Fibroblast of skin of left biceps (primary cell): ENCODE results near the gene SERPINA5.

Experiments used
- DNase-seq, 2 experiments: peaks; one replicate each; pipeline ENCODE4 v3.0.0-alpha.2; 2013; ENCODE audit warnings: low read depth in 2 of 2

The SERPINA5 gene

DNA sequence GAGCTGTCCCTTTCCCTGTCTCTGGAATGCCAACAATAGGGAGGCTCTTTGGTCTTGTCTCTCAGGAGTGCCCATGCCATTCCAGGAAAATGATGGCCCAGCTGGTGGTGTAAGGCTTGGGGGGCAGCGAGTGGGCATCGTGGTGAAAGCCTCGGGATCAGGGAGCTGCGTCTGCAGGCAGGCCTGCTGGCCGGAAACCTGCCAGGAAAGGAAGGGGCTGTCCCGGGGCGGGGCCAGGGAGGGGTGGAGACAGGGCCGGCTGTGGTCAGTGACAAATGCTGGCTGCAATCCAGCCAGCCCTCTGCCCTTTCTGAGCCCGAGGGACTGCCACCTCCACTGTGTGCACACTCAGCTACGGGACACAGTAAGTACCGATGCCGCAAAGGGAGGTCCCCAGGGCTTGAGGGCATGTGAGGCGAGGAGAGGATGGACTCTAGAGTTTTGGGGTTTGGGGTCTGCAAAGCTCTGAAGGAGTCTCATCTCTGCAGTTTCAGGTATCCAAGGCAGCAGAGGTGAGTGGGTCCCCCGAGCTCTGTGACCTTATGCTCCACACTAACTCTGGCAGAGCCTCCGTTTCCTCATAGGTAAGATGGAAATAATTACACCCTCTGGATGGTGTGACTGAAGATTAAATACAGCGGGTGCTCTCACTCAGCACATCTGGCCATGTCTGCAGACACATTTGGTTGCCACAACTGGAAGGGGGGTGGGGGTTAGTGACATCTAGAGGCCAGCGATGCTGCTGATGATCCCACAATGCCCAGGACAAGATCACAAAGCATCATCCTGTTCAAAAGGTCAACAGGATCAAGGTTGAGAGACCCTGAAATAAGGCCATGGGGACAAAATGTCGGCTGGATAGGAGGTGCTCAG is at the start of gene SERPINA5:
Gene SERPINA5, plus strand, starts transcription at position 300 of the 873 bp plus-strand sequence. CDS start 5,937 bp downstream, outside the sequence.
- no peak for DNase-seq

GRCh38 chr14:94532447-94532846 is 48.8 kb upstream of the SERPINA5 start:
- no peak for DNase-seq

- no peak for DNase-seq
Measured at GRCh38 chr14:94535506-94535905, 45.7 kb upstream of the SERPINA5 start.

GRCh38 chr14:94536836-94537235 is 44.4 kb upstream of the SERPINA5 start:
- no peak for DNase-seq

DNA sequence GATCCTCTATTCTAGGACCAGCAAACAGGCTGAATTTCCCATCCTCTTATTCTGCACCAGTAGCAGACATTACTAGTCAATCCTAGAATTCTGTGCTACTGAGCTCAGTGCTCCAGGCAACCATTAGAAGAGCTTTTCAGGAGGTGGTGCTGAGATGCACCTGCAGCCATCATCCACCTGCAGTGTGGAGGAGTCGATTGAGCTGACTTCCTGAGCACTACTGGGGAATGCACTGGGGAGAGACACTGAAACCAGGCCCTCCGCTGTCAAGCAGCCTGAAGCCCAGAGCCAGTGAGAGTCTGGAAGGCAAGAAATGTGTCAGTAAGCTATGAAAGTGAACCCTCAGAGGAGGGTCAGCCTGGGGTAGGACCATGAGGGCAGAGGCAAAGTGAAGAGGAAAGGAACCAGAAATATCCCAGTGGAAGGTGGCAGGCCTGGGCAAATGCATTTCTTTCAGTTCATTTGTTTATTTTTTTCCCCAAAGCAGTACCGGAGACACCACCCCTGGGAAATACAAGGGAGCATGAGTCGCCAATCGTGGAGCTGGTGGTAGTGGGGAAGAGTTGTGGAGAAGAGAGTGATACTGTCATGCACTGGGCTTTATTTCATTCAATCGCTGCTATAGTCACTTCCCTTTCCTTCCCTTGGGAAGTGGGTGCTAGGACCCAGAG is 43.0 kb upstream of the SERPINA5 start:
- no peak for DNase-seq

DNA sequence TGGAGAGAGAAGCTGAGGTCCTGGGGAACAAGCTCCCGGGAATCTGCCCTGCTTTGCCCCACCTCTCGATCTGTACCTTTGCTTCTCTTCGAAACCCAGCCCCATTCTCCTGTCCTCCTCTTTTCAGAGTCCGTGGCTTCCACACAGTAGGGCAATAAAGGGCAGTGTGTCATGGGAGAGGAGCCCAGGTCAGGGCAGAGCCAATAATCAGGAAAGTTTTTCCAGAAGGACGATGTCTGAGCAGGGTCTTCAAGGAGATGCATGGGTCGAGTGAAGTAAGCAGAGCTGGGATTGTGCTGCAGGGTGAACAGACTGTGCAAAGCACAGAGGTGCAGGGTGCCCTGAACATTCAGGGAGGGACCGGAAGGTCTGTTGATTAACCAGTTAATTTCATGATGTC is 42.0 kb upstream of the SERPINA5 start:
- DNase-seq, result no peak

DNA sequence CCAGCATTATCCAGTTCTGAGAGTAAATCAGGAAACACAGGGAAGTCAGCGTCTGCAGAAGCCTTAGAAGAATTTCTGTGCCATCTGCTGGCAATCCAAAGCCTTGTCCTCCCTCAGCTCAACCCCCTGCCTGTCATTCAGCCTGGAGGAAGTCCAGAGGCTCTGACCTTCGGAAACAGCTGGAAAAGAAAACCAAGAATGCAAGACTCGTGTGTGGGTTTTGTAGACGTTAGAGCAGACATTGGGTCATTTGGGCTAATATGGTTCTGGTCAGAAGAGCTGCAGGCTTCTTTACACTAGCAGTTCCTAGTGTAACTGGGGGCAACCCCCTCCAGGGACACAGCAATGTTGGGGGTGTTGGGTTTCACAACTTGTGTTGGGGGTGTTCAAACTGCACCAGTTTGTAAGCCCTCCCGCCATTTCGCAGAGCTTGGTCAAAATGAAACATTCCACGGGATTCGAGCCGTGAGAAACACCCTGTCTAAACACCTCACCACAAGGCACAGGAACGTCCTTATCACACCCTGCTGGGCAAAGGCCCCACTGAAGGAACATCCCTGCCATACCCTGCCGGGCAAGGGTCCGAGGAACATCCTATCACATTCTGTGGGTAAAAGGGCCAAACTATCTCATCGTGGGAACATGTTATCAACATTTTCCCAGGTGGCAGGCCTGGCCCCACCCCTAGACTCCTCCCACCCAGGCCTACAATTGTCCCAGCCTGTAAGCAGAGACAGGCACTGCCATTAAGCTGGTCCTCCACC is 41.0 kb upstream of the SERPINA5 start:
- no peak for DNase-seq

DNA sequence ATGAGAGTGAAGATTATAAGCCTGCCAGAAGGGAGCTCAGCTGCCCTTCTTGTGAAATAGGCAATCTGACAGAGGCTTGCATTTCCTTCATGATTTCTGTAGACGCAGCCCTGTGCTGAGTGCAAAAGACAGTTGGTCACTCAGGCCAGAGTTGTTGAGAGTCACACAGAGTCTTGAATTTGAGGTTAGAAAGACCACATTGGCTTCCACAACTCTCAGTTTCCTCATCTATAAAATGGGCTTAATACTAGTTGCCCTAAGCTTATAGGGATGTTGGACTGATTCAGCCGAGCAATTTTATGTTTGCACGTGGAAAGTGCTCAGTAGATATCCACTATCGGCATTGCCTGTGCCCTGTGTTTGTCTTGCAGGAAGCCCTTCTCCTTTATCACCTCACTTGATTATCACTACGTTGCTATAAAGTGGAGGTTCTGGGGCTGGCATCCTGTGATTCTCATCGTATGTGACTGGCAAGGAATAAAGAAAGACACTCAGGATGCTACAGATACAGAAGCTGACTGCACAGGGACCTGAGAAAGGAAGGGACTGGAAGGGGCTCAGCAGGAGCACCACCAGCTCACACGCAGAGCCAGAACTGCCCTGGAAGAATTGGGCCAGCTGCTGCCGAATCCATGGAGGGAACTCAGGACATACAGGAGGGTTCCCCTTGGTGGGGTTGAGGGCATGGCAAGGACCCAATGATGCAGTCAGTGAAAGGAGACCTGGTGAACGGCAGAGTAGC is 39.8 kb upstream of the SERPINA5 start:
- no peak for DNase-seq

- DNase-seq, result peak in 1 of 2 experiments; percentile 4
Measured at GRCh38 chr14:94542111-94542810, 39.0 kb upstream of the SERPINA5 start.

- no peak for DNase-seq
Measured at GRCh38 chr14:94542811-94543440, 38.3 kb upstream of the SERPINA5 start.

- DNase-seq, result no peak
Measured at GRCh38 chr14:94543449-94544124, 37.6 kb upstream of the SERPINA5 start.

DNA sequence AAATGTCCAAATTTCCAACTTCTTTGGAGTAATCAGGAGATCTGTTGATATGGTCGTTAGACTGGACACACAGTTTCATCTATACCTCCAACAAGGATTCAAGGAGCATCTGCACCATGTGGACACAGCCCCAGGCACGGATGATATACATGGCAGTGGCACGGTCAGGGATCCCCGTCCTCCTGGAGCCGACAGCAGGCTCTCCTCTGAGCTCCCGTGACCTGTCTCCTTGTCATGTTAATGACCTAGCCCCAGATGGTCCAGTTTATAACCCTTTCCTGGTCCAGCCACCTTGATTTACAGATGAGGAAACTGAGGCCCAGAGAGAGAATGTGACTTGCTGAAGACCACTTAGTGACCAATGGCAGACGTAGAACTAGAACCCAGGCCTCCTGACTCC is 36.5 kb upstream of the SERPINA5 start:
- no peak for DNase-seq

GRCh38 chr14:94545131-94545841 is 35.9 kb upstream of the SERPINA5 start:
- no peak for DNase-seq

DNA sequence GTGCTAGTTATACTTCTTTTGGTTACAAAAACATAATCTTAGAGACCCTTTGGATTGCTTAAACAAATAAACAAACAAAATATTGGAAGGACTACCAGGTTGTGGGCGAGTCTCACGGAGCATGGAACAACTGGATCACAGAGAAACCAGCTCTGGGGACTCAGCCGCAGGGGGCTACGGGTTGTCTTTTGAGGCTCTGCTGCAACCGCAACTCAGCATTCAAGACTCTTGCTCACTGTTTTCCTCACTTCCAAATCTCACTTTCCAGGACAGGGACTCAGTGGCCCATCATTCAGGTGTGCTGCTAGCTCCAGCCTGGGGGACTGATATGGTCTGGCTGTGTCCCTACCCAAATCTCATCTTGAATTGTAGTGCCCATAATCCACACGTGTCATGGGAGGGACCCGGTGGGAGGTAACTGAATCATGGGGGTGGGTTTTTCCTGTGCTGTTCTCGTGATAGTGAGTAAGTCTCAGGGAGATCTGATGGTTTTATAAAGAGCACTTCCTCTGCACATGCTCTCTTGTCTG is 34.0 kb upstream of the SERPINA5 start:
- no peak for DNase-seq

DNA sequence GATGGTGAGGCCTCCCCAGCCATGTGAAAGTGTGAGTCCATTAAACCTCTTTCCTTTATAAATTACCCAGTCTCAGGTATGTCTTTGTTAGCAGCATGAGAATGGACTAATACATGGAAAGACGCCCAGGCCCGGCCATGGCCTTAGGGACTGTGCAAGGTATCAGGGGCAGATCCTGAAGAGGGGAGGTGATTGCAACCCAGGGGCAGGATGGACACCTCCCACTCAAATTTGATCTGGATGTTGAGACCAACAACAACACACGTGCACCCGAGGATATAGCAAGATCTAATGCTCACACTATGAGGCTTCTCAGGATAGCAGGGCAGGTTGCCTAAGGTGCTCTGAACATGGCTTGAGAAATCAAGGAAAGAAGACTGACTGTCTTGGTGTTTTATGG is 33.5 kb upstream of the SERPINA5 start:
- DNase-seq, result no peak

DNA sequence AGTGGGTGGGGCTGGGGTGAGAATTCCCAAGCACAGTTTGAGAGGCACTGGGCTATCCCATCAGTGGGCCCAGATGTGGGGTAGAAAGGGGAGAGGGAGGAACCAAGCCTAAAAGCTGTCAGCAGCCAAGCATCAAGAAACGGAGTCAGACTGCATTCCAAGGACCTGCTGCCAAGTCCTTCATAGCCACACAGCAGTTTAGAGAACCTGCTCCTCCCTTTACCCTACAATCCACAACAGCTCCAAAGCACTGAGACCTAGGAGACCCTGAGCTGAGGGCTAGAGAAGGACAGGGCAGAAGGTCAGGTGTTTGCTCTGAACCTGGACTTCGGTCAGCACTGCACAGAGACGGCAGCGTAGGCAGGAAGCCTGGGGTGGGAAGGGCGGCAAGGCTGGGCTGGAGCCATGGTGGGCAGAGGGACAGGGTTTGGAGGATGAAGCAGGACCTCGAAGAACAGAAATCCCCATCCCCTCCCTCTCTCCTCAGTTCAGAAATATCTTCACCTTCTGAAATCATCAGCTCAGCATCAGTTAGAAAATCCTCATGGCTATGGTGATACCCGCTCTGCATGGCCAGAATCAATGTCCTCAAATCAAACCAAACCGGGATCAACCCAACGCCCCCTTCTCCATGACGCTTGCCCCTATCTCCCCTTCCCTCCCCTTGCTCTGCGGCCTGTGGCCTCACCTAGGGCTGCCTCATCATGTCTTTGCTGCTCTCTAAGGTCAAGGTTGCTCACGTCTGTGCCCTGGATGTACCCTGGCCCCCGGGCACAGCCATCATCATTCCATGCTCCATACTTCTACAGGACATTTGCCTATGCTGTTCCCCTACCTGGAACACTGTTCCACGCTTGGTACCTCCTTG is 32.9 kb upstream of the SERPINA5 start:
- no peak for DNase-seq

DNA sequence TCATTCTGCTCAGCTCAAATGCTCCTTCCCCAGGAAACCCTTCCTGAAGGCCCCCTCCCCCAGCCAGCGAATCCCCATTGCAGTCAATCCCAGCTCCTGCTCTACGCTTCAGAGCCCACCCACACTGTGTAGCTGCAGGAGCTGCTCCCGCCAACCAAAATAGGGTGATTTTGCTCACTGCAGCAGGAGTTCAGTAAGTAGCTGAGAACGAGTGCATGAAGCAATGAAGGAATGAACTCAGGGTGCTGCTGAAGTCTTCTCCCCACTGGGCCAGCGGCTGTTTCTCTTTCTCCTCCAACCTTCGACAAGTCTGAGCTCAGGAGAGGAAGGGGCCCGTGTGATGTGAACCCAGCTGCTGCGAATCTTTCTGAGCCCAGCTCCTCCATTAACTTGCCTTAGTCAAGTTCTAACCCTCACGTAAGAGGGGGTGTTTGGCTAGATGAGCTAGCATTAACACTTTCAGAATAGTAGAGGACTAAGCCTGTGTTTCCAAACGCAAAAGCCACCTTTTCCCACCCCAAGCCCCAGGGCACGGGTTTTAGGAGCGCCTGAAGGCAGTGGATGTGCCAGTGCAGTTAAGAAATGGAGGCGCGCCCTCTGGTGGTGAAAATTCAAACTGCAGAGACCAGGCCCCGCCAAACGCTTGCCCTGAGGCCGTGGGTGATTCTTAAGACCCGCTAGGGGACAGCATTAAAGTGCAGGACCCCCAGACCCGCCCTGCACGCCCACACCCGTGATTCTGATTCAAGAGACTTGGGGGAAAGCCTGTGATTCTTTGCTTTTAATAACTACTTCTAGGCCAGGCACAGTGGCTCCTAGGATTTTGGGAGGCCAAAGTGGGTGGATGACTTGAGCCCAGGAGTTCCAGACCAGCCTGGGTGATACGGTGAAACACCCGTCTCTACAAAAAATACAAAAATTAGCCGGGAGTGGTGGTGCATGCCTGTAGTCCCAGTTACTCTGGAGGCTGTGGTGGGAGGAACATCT is 31.9 kb upstream of the SERPINA5 start:
- DNase-seq, result peak in 1 of 2 experiments; percentile 5
